SK-N-SH treated with all-trans-retinoic acid at 6 μM for 48 hours (cell line): ENCODE data around the gene ADPRHL1.

Experiments used
- ATAC-seq: fragments of 200-7000 bp; cut with Tn5 transposase; 3 replicates; pipeline ENCODE4 v1.9.1; 2020; ENCODE audit warnings: mild to moderate bottlenecking, moderate library complexity
- ARNTL ChIP-seq: fragments of 450-650 bp; formaldehyde crosslinking; IDR thresholded peaks from 2 replicates; pipeline ENCODE4 v1.5.0; 2020; ENCODE audit warnings: low read depth, mild to moderate bottlenecking, moderate library complexity, borderline replicate concordance
- BACH2 ChIP-seq: fragments of 250-450 bp; sonication (Bioruptor Pico); IDR thresholded peaks from 2 replicates; pipeline ENCODE4 v1.9.0; 2021; ENCODE audit warnings: mild to moderate bottlenecking, borderline replicate concordance
- CSDC2 ChIP-seq: fragments of 250-450 bp; sonication (Bioruptor Pico); IDR thresholded peaks from 2 replicates; pipeline ENCODE4 v1.5.0; 2020; ENCODE audit warnings: mild to moderate bottlenecking, moderate library complexity
- ESRRG ChIP-seq: fragments of 250-450 bp; sonication (Bioruptor Pico); IDR thresholded peaks from 2 replicates; pipeline ENCODE4 v1.6.1; 2021; ENCODE audit warnings: mild to moderate bottlenecking
- GLIS3 ChIP-seq: fragments of 250-450 bp; sonication (Bioruptor Pico); IDR thresholded peaks from 2 replicates; pipeline ENCODE4 v1.5.0; 2020; ENCODE audit warnings: mild to moderate bottlenecking, moderate library complexity
- ISL1 ChIP-seq: fragments of 250-450 bp; sonication (Bioruptor Pico); IDR thresholded peaks from 2 replicates; pipeline ENCODE4 v2.1.2; 2022; ENCODE audit warnings: mild to moderate bottlenecking, moderate library complexity
- OSR1 ChIP-seq: fragments of 250-450 bp; sonication (Bioruptor Pico); IDR thresholded peaks from 2 replicates; pipeline ENCODE4 v1.8.0; 2022; ENCODE audit warnings: moderate library complexity, mild to moderate bottlenecking, inconsistent platforms
- RARB ChIP-seq: fragments of 250-450 bp; sonication (Bioruptor Pico); IDR thresholded peaks from 2 replicates; pipeline ENCODE4 v1.8.0; 2021; ENCODE audit warnings: mild to moderate bottlenecking, moderate library complexity
- SNAI2 ChIP-seq: fragments of 250-450 bp; sonication (Bioruptor Pico); IDR thresholded peaks from 2 replicates; pipeline ENCODE4 v1.5.0; 2020; ENCODE audit warnings: mild to moderate bottlenecking, moderate library complexity
- TCF4 ChIP-seq: fragments of 250-450 bp; sonication (Bioruptor Pico); IDR thresholded peaks from 2 replicates; pipeline ENCODE4 v1.8.0; 2021; ENCODE audit warnings: mild to moderate bottlenecking, moderate library complexity, borderline replicate concordance
- TOX ChIP-seq: fragments of 250-450 bp; sonication (Bioruptor Pico); IDR thresholded peaks from 2 replicates; pipeline ENCODE4 v1.8.0; 2021; ENCODE audit warnings: mild to moderate bottlenecking, moderate library complexity, borderline replicate concordance
- ZC3H10 ChIP-seq: fragments of 250-450 bp; sonication (Bioruptor Pico); IDR thresholded peaks from 2 replicates; pipeline ENCODE4 v1.5.1; 2021; ENCODE audit warnings: mild to moderate bottlenecking, moderate library complexity
- ZFP3 ChIP-seq: fragments of 250-450 bp; sonication (Bioruptor Pico); IDR thresholded peaks from 2 replicates; pipeline ENCODE4 v1.5.0; 2020; ENCODE audit warnings: mild to moderate bottlenecking, moderate library complexity
- ZFP30 ChIP-seq: fragments of 450-650 bp; formaldehyde crosslinking; IDR thresholded peaks from 2 replicates; pipeline ENCODE4 v1.5.0; 2022; ENCODE audit warnings: mild to moderate bottlenecking, moderate library complexity
- ZNF565 ChIP-seq: fragments of 450-650 bp; formaldehyde crosslinking; conservative IDR thresholded peaks from 2 replicates; pipeline ENCODE4 v1.5.0; 2020; ENCODE audit warnings: low read depth, mild to moderate bottlenecking, moderate library complexity
- ZNF70 ChIP-seq: fragments of 450-650 bp; formaldehyde crosslinking; IDR thresholded peaks from 2 replicates; pipeline ENCODE4 v1.5.0; 2020; ENCODE audit warnings: mild to moderate bottlenecking, moderate library complexity
- ZNF8 ChIP-seq: fragments of 450-650 bp; formaldehyde crosslinking; IDR thresholded peaks from 2 replicates; pipeline ENCODE4 v1.5.0; 2020; ENCODE audit warnings: mild to moderate bottlenecking, moderate library complexity
- TF ChIP-seq, protein P1 (sequence below): fragments of 250-450 bp; sonication (Bioruptor Pico); IDR thresholded peaks from 2 replicates; pipeline ENCODE4 v1.8.0; 2021; ENCODE audit warnings: low read depth, mild to moderate bottlenecking, moderate library complexity, borderline replicate concordance
- TF ChIP-seq, protein P2 (sequence below): fragments of 250-450 bp; sonication (Bioruptor Pico); IDR thresholded peaks from 2 replicates; pipeline ENCODE4 v1.5.1; 2020; ENCODE audit warnings: low read depth, mild to moderate bottlenecking, moderate library complexity
- TF ChIP-seq, protein P3 (sequence below): fragments of 250-450 bp; sonication (Bioruptor Pico); IDR thresholded peaks from 2 replicates; pipeline ENCODE4 v1.5.0; 2020; ENCODE audit warnings: mild to moderate bottlenecking, moderate library complexity
- TF ChIP-seq, protein P4 (sequence below): fragments of 250-450 bp; sonication (Bioruptor Pico); IDR thresholded peaks from 2 replicates; pipeline ENCODE4 v1.5.1; 2021; ENCODE audit warnings: mild to moderate bottlenecking, moderate library complexity

The ADPRHL1 gene

DNA sequence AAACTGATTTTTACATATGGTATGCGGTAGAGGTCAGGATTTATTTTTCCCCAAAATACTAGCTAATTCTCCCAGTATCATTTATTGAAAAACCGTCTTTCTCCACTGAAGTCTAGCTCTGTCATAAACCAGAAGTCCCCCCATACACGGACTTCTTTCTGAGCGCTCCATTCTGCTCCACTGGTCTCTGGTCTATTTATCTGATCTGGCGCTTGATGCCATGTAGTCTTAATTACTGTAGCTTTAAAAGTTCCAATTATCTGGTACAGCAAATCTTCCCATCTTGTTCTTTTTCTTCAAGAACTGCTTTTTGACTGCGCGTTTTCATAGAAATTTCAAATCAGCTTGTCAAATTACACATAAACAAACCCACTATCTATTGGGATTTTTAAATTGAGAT lies 23.5 kb upstream of the ADPRHL1 start (continued):
- TF ChIP-seq, protein P1, sequence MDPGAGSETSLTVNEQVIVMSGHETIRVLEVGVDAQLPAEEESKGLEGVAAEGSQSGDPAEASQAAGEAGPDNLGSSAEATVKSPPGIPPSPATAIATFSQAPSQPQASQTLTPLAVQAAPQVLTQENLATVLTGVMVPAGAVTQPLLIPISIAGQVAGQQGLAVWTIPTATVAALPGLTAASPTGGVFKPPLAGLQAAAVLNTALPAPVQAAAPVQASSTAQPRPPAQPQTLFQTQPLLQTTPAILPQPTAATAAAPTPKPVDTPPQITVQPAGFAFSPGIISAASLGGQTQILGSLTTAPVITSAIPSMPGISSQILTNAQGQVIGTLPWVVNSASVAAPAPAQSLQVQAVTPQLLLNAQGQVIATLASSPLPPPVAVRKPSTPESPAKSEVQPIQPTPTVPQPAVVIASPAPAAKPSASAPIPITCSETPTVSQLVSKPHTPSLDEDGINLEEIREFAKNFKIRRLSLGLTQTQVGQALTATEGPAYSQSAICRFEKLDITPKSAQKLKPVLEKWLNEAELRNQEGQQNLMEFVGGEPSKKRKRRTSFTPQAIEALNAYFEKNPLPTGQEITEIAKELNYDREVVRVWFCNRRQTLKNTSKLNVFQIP (CRISPR knock-in tag), result no peak
- TF ChIP-seq, protein P2, sequence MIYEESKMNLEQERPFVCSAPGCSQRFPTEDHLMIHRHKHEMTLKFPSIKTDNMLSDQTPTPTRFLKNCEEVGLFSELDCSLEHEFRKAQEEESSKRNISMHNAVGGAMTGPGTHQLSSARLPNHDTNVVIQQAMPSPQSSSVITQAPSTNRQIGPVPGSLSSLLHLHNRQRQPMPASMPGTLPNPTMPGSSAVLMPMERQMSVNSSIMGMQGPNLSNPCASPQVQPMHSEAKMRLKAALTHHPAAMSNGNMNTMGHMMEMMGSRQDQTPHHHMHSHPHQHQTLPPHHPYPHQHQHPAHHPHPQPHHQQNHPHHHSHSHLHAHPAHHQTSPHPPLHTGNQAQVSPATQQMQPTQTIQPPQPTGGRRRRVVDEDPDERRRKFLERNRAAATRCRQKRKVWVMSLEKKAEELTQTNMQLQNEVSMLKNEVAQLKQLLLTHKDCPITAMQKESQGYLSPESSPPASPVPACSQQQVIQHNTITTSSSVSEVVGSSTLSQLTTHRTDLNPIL (CRISPR knock-in tag), result no peak

DNA sequence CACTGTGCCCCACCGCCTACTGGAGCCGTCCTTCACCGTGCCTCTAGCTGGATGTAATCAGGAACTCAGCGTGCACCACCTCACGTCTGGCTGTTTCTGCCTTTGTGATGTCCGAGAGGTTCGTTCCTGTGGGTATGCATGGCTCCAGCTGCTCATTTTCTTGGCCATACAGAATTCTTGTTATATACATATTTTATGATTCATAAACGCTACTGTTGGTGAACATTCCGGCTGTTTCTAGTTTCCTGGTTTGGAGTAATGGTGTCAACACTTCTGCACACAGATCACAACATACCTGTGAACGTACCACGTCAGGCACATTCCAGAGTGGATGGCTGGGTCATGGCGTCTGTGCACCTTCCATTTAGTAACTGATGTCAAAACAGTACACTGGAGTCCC lies 22.6 kb upstream of the ADPRHL1 start:
- no peak for ATAC-seq
- TF ChIP-seq ARNTL (CRISPR knock-in tag), result no peak
- TF ChIP-seq ISL1 (CRISPR knock-in tag), result no peak
- TF ChIP-seq SNAI2 (CRISPR knock-in tag), result no peak
- no peak for TF ChIP-seq TCF4 (CRISPR knock-in tag)
- TF ChIP-seq, protein P3, sequence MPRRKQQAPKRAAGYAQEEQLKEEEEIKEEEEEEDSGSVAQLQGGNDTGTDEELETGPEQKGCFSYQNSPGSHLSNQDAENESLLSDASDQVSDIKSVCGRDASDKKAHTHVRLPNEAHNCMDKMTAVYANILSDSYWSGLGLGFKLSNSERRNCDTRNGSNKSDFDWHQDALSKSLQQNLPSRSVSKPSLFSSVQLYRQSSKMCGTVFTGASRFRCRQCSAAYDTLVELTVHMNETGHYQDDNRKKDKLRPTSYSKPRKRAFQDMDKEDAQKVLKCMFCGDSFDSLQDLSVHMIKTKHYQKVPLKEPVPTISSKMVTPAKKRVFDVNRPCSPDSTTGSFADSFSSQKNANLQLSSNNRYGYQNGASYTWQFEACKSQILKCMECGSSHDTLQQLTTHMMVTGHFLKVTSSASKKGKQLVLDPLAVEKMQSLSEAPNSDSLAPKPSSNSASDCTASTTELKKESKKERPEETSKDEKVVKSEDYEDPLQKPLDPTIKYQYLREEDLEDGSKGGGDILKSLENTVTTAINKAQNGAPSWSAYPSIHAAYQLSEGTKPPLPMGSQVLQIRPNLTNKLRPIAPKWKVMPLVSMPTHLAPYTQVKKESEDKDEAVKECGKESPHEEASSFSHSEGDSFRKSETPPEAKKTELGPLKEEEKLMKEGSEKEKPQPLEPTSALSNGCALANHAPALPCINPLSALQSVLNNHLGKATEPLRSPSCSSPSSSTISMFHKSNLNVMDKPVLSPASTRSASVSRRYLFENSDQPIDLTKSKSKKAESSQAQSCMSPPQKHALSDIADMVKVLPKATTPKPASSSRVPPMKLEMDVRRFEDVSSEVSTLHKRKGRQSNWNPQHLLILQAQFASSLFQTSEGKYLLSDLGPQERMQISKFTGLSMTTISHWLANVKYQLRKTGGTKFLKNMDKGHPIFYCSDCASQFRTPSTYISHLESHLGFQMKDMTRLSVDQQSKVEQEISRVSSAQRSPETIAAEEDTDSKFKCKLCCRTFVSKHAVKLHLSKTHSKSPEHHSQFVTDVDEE (CRISPR knock-in tag), result no peak
- TF ChIP-seq RARB (CRISPR knock-in tag), result no peak
- TF ChIP-seq, protein P4, sequence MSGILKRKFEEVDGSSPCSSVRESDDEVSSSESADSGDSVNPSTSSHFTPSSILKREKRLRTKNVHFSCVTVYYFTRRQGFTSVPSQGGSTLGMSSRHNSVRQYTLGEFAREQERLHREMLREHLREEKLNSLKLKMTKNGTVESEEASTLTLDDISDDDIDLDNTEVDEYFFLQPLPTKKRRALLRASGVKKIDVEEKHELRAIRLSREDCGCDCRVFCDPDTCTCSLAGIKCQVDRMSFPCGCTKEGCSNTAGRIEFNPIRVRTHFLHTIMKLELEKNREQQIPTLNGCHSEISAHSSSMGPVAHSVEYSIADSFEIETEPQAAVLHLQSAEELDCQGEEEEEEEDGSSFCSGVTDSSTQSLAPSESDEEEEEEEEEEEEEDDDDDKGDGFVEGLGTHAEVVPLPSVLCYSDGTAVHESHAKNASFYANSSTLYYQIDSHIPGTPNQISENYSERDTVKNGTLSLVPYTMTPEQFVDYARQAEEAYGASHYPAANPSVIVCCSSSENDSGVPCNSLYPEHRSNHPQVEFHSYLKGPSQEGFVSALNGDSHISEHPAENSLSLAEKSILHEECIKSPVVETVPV, result no peak
- no peak for TF ChIP-seq ZC3H10 (CRISPR knock-in tag)
- TF ChIP-seq BACH2, result no peak
- TF ChIP-seq, protein P1 (CRISPR knock-in tag), result no peak
- TF ChIP-seq, protein P2 (CRISPR knock-in tag), result no peak
- no peak for TF ChIP-seq ZNF8
- TF ChIP-seq OSR1 (CRISPR knock-in tag), result no peak
- no peak for TF ChIP-seq ZFP30 (CRISPR knock-in tag)
- TF ChIP-seq ESRRG (CRISPR knock-in tag), result no peak

DNA sequence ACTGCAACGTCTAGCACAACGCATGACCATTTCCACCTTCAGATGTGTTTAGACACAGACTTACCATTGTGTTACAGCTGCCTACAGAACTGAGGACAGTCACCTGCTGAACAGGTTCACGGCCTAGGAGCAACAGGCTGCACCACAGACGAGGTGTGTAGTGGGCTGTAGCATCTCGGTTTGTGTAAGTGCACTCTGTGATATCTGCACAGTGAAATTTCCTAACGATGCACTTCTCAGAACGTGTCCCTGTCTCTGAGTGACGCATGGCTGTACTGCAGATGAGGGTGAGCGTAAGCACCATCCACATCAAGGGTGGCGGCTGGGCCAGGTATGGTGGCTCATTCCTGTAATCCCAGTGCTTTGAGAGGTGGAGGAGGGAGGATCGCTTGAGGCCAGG lies 22.0 kb upstream of the ADPRHL1 start:
- ATAC-seq, result no peak
- no peak for TF ChIP-seq TOX (CRISPR knock-in tag)
- no peak for TF ChIP-seq RARB (CRISPR knock-in tag)
- TF ChIP-seq, protein P2 (CRISPR knock-in tag), result no peak
- TF ChIP-seq GLIS3, result no peak
- TF ChIP-seq ZNF70 (CRISPR knock-in tag), result no peak
- TF ChIP-seq ZNF565, result no peak
- TF ChIP-seq, protein P1 (CRISPR knock-in tag), result no peak
- TF ChIP-seq ESRRG (CRISPR knock-in tag), result no peak
- TF ChIP-seq ZFP30 (CRISPR knock-in tag), result no peak
- TF ChIP-seq SNAI2 (CRISPR knock-in tag), result no peak
- no peak for TF ChIP-seq ZC3H10 (CRISPR knock-in tag)
- no peak for TF ChIP-seq OSR1 (CRISPR knock-in tag)
- no peak for TF ChIP-seq CSDC2
- no peak for TF ChIP-seq ZFP3 (CRISPR knock-in tag)
- TF ChIP-seq TCF4 (CRISPR knock-in tag), result no peak
- TF ChIP-seq, protein P4, result no peak
